NCI-H1436 (cell line): ENCODE measurements around the gene COL8A1.

Experiments used
- DNase-seq: peaks from one replicate; lab custom pipeline; 2025; lab: John Stamatoyannopoulos, UW

COL8A1 gene

DNA sequence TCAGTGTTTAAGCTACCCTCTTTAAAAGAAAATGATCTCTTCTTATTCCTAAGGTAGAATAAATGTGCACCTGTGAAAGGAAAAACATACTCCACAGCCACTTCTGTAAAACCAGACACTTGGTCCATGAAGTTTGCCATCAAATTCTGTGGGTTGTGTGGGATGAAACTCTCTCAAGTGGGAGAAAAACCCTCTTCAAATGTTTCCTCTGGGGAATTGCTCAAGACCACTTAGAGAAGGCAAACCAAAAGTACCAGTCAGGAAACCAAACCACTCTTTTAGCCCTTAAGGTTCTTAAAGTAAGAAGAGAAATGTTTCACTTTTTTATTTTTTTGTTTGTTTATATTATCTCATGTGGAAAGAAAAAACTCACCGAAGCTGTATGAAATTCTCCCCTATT, 1.2 kb downstream of the COL8A1 start:
- no peak for DNase-seq

DNA sequence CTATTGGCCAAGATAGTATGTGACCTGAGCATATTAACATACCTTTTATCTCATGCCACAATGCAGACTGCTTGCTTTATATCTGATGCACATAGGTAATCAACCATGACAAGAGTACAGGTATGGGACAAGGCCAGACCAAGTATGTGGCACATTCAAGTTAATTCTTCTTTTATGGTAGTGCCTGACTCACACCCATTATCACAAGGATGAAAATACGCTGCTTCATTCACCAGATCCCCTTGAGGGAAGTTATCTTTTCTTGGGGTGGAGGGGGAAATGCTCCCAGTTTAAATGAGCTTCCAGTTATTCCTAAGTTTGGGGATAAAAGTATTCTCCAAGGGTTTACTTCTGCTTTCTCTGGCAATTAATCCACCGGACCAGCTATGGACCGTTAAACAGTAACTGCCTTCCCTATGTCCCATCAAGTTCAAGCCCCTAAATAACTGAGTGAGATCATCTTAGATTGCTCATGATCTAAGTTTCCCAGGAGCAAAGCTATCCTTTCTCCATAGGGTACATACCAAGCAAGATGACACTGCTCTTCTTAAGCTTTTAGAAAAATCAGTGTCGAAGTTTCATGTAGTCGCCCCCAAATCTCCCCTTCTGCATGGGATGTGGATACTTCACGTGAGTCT, 1.9 kb downstream of the COL8A1 start:
- no peak for DNase-seq

DNA sequence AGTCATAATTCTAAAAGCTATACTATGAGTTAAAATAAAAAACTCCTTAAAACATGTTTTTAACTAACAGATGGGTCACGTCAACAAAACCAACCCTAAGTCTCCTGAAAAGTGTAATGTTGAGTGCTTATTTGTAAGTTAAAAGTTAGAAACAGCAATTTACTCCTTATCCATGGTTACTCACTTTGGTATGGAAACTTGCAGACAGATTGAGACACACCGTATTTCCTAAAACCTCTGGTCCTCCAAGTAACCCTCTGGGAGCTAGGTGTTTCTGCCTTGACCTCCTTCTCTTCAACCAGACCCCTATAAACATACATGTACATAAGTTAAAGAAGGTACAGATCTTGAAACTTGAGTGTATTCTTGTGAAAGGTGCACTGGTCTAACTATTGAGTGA, 3.1 kb downstream of the COL8A1 start:
- no peak for DNase-seq

DNA sequence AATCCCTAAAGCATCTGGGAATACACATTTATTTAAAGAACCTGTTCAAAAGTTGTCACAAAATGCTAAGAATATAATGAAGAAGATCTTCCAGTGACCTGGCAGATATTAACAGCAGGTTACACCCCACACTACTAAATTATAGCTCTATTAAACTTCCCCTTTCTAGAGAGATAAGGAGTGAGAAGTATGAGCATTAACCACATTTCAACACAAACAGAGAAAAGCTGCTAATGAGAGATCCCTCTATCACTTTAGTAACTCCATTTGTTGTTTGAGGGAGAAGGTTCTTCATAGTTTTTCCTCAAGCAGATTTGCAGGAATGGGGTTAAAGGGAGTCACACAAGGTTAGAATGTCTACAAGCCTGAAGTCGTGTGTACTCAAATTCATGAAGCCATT, 3.6 kb downstream of the COL8A1 start:
- DNase-seq, result no peak

DNA sequence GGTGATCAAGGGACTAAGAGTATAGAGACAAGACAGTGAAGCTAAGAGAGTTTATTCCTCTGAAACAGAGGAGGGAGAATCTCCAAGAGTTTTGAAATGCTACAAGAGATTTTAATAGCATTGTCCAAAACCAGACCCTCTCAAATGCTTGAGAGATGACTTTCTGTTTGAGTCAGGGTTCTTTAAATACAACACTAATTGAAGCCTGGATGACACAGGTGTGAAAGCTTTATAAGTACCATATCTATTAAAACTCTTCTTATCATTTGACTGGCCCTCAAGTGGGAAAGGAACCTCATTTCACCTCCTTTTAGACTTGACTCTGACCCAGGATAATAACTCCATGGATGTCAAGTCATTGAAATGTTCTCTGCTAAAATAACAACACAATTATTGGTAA, 5.6 kb downstream of the COL8A1 start:
- DNase-seq, result no peak

DNA sequence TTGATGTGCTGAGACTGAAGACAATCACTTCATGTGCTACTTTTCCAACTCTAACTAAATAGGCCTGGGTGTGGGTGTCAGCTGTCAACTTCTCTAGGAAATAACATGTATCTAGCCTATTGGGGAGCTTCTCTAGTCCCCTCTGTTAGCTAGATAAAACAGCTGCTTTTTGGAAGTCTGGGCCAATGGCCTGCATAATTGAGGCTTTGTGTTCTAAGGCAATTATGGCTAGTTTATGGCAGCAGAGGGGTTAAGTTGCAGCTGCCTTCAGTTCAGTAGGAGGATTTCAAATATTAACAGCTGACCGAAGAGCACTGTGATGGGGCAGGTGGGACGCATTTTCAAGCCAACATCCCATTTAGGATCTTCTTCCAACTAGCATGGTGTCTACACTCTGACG, 6.4 kb downstream of the COL8A1 start:
- DNase-seq, result no peak

DNA sequence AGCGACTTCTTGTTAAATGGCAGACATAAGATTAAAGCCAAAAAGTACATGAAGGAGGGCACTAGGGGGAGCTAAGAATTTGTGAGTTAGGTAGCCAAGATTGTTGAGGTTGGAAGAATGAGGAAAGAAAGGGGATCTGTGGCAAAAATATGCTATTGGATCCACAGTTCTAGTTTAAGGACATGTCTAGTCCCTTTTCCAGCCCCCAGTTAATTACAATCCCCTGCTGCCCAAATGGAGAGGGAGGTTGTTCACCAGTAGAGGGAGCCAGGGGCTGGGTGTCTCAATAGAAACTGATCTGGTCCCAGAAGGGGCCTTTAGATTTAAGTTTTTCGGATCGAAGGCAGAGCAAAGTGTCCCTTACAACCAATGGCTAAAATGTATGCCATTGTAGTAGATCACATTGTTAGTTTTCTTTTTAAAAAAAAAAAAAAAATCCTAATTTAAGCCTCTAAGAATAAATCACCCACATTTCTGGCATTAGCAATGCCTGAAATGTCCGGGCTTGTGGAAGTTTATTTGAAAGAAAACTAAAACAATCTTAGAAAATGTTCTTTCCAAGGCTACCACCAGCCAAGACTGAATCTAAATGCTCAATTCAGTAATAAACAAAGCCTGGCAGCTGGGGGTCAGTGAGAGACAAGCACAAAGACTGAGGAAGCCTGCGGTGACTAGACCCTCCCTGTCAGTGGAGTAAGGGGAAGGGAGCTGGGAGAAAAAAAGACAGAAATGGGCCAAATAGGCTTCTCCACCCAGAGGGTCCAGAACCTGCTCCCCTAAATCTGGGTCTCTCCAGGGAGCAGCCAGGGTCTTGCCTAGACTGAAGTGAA, 7.1 kb downstream of the COL8A1 start:
- no peak for DNase-seq

DNA sequence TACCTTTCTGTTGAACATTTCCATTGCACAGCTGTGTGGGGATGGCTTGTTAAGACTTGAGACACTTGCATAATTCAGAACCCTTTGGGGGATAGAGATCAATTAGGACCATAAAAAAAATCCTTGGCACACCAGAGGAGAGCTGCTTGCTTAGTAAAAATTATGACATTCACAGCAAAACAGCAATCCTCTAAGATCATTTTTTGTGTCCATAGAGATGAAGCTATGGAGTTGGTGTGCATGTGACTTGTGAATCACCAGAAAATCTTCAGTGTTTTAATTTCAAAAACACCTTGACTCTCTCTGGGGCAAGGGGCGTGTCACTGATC, 7.7 kb downstream of the COL8A1 start:
- DNase-seq, result no peak

DNA sequence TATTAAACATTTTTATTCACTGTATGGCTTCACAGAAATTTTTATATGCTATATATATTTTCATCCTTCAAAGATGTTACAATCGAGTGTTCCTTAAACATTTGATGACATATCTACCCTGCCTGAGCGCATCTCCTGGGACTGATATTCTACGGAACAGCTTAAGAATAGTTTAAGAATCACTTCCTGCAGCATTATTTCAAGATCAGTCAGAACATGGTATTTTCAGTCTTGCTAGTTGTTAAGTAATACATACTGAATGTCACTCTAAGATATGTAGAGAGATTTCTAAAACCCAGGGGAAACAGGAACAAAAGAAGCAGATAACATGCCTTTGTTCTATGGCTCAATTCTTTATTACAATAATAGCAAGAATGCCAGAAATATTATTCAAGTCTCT, 8.7 kb downstream of the COL8A1 start:
- no peak for DNase-seq

DNA sequence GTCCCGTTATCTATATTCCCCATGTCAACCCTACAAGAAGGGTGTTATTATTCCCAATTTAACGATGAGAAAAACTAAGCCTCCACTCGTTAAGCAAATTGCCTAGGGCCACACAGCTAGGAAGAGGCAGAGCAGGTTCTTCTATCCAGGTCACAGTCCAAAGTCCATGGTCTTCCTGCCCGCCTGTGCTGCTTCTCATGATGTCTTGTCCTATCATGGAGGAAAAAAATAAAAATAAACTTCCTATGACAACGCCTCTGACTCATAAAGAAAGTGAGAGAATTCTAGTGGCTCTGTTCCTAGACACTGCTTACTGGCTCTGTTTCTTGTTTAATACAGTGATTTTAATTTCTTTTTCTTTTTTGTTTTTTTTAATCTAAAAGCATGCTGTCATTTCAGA, 9.7 kb downstream of the COL8A1 start:
- DNase-seq, result no peak

DNA sequence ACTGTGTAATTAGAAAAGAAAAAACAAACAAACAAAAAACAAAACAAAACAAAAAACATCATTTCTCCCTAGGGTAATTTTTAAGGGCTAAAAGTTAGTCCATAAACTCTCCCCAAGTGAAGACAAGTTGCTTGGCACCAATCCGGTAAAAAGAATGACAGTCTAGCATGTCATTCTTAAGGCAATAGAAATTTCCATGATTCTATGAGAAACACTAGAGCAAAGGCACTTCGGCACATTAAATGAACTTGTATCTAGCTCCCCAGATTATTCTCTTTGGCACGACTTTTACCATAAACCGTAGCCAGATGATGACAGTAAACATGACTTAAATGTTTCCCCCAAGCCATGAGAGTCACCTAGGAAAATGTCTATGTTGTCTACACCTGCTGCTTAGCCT, 10.1 kb downstream of the COL8A1 start:
- no peak for DNase-seq

DNA sequence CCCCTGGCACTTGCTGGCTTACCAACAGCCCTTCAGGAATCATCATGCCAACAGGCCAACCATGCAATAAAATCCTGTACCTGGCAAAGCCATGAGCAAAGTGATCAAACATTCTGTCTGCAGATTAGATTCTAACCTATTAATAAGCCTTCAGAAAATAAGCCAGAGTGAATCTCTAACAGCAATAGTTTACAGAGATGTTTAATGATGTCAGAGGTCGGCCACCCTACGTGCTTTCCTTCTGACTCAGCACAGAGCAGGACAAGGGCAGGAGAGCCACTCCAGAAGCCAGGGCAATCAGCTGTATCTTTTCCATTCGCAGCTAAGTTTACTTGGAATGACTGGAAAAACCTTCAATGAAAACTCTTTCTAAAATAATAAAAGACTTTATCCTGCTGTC, 13.1 kb downstream of the COL8A1 start:
- no peak for DNase-seq

DNA sequence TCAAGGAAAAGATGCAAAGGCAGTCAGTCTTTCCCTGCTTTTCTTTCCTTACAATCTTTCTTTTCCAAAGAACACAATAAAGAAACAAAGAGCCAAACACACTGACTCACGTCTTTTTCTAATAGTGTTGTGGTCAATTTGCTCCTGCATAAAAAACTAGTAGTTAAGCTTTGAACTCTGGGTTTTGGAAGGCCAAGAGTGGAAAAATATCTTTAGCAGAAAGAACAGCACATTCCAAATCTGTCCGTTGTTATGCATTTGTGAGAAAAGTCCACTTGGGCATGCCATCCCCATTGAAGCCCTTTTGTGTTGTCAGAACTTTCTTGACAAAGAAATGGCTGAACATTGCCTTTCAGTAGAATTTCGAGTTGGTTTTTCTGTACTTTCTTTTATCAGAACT, 18.2 kb downstream of the COL8A1 start:
- no peak for DNase-seq

DNA sequence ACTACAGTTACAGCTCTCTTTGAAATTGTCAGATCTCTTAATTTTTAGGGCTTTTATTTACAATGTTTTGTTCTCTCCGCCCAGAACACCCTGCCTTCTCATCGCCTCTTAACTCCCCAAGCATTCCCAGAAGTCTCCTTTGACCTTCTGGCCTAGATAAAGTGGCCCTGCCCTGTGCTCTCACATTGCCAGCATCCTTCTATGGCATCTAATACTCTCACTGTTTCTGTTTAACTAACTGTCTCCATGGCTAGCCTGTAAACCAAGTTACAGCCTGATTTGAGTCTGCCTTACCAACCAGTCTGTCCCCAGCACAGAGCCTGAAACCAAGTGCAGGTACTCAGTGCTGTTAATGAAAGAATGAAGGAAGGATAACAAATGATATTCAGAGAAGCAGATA, 19.9 kb downstream of the COL8A1 start:
- no peak for DNase-seq

DNA sequence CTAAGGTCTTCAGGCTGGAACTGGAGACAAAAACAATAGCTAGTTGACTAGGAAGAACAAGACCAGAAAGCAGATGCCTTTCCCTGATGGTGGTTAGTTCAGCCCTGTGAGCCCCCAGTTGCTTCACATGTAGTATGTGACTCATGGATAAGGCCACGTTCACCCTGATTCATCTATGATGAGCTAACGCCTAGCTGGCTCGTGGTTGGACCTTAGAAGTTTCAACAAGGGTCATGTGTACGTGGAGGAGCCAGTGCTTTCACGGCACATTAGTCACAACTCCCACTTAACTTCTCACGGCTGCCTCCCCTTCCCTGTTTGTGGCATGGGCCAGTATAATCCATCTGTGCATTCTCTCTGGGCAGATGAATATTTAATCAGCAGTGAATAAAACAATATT, 20.6 kb downstream of the COL8A1 start:
- DNase-seq, result no peak

DNA sequence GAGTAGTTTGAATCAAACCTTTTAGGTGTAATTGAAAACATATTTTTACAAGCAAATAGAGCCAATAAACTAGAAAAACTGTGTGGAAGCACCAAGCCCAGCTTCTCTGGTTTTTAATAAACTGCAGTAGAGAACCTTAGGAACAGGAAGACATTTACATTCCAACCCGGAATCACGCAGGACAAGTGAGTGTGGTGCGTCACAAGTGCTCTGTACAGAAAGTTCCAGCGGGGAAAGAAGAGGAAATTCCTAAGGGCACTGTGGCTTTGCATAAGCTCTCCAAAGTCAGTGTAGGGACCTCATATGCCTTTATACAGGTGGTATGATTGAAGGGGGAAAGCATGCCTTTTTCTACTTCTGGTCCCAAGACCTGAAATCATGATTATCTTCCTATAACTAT, 21.6 kb downstream of the COL8A1 start:
- no peak for DNase-seq

DNA sequence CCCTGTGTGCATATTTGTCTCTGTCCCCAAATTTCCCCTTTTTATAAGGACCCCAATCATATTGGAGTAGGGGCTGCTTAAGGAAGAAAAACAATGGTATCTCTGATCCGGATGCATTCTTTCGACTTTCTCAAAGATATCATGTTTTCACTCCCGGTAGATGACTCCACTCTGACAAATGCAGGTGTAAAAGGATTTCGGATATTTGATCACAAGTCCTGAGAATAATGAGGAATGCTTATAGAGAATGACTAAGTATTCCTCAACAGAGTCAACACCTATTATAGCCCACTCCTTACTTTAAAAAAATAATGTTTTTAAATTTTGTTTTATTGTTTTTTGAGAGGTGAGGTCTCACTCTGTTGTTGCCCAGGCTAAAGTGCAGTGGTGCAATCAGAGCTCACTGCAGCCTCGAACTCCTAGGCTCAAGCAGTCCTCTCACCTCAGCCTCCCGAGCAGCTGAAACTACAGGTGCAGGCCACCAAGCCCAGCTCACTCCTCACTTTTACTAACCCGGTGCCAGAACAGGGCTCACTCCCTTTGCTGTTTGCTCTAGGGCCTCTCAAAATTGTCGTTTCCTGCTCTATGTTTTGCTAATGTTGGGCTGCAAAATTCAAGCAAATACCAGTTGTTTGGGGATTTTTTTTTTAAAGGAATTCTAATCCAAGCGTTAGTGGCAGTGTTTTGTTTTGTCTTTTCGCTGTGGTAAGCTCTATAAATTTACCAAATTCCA, 24.6 kb downstream of the COL8A1 start:
- no peak for DNase-seq

DNA sequence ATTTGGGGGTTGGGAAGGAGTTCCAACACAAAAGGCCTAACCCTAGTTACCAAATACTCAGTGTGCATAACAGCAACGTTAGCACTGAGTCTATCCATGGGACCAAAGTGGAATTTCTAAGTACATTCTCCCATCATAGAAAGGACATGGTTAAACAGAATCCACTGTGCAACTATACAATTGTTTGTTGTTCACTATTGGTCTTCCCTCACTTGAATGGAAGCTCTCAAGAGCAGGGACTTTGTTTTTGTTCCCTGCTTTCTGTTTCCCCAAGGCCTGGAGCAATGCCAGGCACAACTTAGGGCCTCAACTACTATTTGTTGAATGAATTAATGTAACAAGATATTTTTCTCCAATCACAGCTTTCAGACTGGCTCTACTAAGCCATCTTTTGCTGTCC, 25.6 kb downstream of the COL8A1 start:
- no peak for DNase-seq

DNA sequence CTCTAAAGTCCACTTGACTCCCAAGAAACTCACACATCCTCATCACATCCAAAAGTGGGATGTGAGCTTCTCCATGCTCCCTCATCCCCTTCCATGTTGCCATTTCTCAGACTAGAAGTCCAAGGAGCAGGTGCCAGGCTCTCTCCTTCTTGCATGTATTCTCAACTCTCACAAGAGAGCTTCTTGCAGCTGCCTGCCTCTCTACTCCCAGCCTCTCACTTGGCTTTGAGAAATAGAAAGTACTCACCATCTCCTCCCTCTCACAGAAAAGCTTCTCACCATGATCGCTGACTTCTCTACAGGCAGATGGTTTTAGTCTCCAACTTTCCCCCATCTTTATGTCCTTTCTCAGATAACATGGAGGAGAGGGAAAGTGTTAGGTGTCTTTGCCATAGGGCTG, 26.6 kb downstream of the COL8A1 start:
- no peak for DNase-seq

DNA sequence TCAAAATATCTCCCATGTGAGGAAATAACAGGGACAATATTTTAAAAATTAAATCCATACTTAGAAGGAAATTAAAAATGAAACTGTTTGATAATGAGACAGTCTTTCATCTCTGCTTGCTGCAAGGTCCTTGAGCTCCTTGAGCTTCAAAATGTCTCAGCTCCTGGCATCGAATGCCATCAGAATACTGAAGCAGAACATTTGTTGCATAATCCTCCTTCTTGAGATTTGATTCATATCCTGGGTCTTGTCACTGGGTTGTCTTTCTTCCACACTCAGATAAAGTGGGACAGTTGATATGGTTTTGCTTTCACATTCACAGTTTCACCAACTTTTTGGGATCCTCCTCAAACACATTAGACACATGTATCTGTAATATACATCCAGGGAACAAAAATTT, 27.8 kb downstream of the COL8A1 start:
- DNase-seq, result no peak

DNA sequence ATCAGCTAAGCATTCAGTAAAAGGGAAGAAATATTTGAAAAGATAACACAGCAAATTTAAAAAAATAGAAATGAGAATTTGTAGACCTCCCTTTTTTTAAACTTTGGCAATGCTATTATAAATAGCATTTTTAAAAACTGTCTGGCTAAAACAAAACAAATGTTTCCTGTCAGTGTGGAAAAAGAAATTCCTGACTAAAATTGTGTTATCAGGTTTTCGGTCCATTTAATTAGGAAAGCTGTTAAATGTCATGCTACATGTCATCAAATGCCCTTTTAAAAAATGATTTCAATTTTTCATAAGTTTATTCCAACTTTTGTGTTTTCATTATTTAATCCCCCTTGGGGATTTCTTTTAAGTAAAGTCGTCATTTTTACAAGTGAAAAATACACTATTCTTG, 29.6 kb downstream of the COL8A1 start:
- DNase-seq, result no peak

DNA sequence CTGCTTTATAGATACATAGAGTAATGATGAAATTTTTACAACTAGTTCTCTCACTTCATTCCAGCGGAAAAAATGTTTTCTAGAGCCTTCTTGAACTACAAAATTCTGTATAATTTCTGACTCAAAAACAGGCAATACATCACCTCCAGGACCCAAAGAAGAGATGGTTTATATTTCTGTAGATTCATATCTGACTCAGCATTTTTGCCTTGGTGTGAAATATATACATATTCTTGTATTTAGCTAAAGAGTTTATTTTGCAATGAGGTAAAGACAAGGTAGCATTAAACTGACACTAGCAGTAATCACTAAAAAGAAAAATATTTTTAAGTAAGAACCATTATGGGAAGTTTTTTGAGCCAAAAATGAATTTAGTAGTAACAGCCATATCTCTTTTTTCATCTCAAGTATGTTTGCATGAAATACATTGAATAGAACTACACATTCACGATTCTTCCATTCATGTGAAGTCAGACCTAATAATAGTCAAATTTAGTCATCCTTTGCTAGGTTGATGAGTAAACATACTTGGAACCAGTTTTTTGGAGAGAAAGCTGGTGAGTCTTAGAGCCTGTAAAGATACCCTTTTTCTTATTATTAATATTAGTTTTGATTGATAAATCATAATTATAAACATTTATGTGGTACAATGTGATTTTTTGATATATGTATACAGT, 31.6 kb downstream of the COL8A1 start:
- no peak for DNase-seq

DNA sequence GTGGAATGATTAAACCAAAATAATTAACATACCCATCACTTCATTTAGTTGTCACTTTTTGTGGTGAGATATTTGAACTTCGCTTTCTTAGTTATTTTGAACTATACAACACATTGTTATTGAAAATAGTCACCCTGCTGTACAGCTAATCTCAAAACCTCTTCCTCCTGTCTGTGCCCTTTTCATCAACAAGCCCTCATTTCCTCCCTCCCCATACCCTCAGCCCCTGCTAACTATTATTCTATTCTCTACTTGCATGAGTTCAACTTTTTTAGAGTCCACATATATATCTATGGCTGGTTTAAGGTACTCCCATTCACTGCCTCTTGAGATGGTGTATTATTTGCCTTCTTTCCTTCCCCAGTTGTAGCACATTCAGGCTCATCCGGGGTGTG, 32.2 kb downstream of the COL8A1 start:
- no peak for DNase-seq
